ENCODE measurements around the gene NUDT1.
"Not testable (repeated sequence)": the region's sequence is repeated elsewhere in the genome, so short reads cannot be mapped to it uniquely, and the experiment has no call there.

The NUDT1 gene

DNA sequence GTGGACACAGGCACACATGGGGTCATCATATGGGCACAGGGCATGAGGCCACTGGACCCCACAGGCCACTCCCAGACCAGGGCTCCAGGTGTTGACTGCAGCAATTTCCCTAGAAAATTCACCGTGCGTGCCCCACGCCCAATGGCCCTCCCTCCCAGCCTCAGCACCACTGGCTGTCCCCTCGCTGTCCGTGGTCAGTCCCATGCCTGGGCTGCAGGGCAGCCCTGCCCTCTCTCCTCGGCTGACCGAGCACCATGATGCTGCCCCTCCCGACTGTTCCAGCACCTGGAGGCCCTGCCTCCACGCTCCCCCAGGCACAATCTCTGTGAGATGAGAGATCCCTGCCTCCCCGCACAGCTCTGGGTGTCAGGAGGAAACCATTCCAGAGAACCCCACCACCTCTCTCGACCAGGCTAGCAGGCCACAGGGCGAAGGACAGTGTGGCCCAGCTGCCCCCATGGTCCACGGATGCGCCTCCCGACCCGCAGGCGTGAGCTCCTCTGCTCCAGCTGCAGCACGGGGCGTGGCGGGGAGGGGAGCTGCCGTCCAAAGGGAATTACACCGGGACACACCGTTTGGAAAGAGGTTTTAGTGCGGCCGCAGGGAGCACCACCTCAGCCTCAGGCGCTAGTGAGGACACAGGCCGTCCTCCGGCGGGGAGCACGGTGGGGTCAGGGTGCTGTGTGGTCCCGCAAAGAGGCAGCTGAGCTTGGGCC lies 12.6 kb downstream of the NUDT1 start:
- no peak for DNase-seq
- no peak for TF ChIP-seq POLR2A (IDR thresholded peaks at IDR 0.05; ENCODE audit: low read length)
- no peak for TF ChIP-seq GATA1 (IDR thresholded peaks at IDR 0.05; ENCODE audit: low read depth, low read length)

- no peak for DNase-seq
- TF ChIP-seq GATA1 (IDR thresholded peaks at IDR 0.05; ENCODE audit: low read depth, low read length) = no peak
- no peak for TF ChIP-seq POLR2A (IDR thresholded peaks at IDR 0.05; ENCODE audit: low read length)
Observed at GRCh38 chr7:2255145-2256139, 13.4 kb downstream of the NUDT1 start.

DNA sequence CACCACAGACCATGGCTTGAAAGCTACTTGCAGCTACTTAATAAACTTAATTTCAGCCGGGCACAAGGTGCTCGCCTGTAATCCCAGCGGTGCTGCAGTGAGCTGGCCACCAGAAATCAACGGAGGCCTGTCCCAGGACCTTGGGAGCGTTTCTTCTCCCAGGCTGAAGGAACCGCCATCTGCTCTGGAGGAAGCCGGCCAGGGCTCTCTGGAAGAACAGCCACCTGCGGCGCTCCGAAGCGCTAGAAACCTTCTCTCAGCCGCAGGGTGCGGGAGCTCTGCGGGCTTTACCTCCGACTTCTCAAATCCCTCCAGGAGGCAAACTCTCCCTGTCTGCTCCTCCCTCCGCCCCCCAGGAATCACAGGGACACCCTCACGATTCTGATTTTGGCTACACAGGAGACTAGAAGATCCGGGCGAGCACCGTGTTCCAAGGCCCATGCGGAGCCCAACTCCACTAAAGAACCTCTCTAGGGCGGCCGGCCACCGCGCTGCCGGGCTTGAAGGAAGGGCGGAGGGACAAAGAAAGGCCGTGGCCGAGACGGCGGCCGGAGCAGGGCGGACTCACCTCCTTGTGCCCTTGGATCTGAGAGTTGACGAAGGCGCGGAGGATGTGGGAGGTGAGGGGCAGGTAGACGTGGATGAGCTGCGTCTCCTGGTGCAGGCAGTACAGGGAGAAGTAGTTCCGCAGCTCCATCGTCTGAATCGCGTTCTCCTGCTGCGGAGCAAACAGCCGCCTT lies 14.4 kb downstream of the NUDT1 start:
- no peak for DNase-seq
- TF ChIP-seq POLR2A (IDR thresholded peaks at IDR 0.05; ENCODE audit: low read length) = no peak
- TF ChIP-seq GATA1 (IDR thresholded peaks at IDR 0.05; ENCODE audit: low read depth, low read length) = no peak

DNA sequence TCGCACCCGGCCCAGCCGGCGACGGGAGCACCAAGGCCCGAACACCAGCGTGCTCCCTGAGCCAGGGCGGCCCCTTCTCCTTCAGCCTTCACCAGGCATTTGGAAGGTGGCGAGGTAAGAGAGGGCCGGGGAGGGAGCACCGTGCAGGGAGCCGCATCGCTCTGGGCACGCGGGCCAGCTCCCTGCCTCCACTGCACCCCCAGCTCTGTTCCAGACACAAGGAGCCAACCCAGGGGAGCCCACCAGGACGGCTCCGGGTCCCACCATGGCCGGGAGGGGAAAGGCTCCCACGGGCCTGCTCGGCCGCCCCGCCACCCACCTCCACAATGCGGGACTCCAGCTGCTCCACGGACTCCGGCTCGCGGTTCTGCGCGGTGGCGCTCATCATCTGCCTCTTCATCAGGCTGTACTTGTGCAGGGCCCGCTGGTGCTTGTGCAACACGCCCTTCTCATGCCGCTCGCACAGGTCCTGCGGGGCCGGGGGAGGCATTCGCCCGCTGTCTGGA lies 15.1 kb downstream of the NUDT1 start:
- no peak for DNase-seq
- TF ChIP-seq POLR2A (IDR thresholded peaks at IDR 0.05; ENCODE audit: low read length) (no peak), GATA1 (IDR thresholded peaks at IDR 0.05; ENCODE audit: low read depth, low read length) (no peak)

DNA sequence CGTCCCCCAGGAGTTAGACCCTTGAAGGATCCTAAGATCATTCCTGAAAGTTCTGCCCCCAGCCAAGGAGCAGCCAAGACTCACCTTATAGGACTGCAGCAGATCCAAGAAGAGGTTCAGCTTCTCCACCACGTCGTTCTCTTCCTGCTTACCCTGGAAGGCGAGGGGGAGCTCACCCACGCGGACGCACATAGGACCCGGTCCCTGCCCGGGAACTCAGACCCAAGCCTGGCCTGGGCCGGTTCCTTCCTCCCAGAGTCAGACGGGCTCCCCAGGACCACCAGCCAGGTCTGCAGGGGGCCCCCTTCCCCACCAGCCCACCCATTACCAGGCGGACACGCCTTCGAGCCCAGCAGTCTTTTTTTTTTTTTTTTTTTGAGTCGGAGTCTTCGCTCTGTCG lies 15.6 kb downstream of the NUDT1 start:
- no peak for DNase-seq
- TF ChIP-seq POLR2A (IDR thresholded peaks at IDR 0.05; ENCODE audit: low read length) = no peak
- no peak for TF ChIP-seq GATA1 (IDR thresholded peaks at IDR 0.05; ENCODE audit: low read depth, low read length)

DNA sequence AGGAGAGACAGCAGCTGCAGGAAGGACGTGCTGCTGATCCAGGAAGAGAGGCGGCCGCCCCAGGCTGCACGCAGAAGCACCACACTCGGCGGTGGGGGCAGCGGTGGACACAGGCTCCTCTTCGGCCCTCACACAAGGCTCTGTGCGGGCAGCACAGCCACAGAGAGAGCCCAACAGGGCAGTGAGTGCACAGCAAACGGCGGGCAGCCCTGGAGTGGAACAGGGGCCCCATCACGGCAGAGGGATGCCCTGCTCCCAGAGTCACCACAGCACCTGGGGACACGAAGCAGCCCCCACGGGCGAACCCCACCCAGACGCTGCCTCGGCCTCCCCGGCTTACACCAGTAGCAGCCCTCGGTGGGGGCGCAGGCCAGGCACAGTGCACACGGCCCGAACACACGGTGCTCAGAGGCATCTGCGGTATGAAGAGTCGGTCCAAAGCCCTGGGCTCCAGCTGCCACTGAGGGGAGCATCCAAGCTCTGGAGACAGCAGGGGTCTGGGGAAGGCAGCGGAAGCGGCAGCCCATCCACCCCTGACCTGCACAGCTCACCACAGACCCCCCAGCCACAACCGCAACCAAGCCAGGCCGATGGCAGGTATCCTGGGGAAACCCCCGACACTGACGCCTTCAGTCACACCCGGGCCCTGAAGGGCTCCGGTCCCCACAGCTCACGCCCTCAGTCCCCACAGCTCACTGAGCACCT lies 16.8 kb downstream of the NUDT1 start:
- DNase-seq = no peak
- no peak for TF ChIP-seq POLR2A (IDR thresholded peaks at IDR 0.05; ENCODE audit: low read length)
- no peak for TF ChIP-seq GATA1 (IDR thresholded peaks at IDR 0.05; ENCODE audit: low read depth, low read length)

GRCh38 chr7:2259480-2259879 lies 17.5 kb downstream of the NUDT1 start:
- no peak for DNase-seq
- TF ChIP-seq GATA1 (IDR thresholded peaks at IDR 0.05; ENCODE audit: low read depth, low read length) = no peak
- no peak for TF ChIP-seq POLR2A (IDR thresholded peaks at IDR 0.05; ENCODE audit: low read length)

DNA sequence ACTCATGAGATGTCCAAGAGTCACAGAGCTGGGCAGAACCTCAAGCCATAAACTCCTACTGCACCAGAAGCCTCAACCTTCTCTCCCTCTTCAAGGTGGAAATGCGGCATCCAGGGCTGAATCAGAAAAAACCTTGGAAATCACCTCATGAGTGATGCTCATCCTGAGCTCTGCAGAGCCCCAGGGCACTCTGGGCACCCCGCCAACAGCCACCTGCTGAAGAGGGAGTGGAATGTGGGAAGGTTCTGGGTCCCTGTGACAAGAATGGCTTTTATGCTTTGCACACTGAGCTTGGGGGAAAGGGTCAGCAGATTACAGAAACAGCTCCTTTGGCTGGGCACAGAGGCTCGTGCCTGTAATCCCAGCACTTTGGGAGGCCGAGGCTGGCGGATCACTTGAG lies 18.8 kb downstream of the NUDT1 start:
- no peak for TF ChIP-seq GATA1 (IDR thresholded peaks at IDR 0.05; ENCODE audit: low read depth, low read length)
- no peak for TF ChIP-seq POLR2A (IDR thresholded peaks at IDR 0.05; ENCODE audit: low read length)
- DNase-seq = no peak

GRCh38 chr7:2261611-2262010 lies 19.6 kb downstream of the NUDT1 start:
- TF ChIP-seq GATA1 (IDR thresholded peaks at IDR 0.05; ENCODE audit: low read depth, low read length) (no peak), POLR2A (IDR thresholded peaks at IDR 0.05; ENCODE audit: low read length) (no peak)
- DNase-seq = no peak

- TF ChIP-seq GATA1 (IDR thresholded peaks at IDR 0.05; ENCODE audit: low read depth, low read length) (no peak), POLR2A (IDR thresholded peaks at IDR 0.05; ENCODE audit: low read length) (no peak)
- DNase-seq = no peak
Observed at GRCh38 chr7:2263176-2263575, 21.1 kb downstream of the NUDT1 start.

- TF ChIP-seq GATA1 (IDR thresholded peaks at IDR 0.05; ENCODE audit: low read depth, low read length) = no peak
- no peak for TF ChIP-seq POLR2A (IDR thresholded peaks at IDR 0.05; ENCODE audit: low read length)
- no peak for DNase-seq
Observed at GRCh38 chr7:2264158-2264557, 22.1 kb downstream of the NUDT1 start.

- no peak for DNase-seq
- TF ChIP-seq GATA1 (IDR thresholded peaks at IDR 0.05; ENCODE audit: low read depth, low read length) (no peak), POLR2A (IDR thresholded peaks at IDR 0.05; ENCODE audit: low read length) (no peak)
Observed at GRCh38 chr7:2266911-2267310, 24.9 kb downstream of the NUDT1 start.

DNA sequence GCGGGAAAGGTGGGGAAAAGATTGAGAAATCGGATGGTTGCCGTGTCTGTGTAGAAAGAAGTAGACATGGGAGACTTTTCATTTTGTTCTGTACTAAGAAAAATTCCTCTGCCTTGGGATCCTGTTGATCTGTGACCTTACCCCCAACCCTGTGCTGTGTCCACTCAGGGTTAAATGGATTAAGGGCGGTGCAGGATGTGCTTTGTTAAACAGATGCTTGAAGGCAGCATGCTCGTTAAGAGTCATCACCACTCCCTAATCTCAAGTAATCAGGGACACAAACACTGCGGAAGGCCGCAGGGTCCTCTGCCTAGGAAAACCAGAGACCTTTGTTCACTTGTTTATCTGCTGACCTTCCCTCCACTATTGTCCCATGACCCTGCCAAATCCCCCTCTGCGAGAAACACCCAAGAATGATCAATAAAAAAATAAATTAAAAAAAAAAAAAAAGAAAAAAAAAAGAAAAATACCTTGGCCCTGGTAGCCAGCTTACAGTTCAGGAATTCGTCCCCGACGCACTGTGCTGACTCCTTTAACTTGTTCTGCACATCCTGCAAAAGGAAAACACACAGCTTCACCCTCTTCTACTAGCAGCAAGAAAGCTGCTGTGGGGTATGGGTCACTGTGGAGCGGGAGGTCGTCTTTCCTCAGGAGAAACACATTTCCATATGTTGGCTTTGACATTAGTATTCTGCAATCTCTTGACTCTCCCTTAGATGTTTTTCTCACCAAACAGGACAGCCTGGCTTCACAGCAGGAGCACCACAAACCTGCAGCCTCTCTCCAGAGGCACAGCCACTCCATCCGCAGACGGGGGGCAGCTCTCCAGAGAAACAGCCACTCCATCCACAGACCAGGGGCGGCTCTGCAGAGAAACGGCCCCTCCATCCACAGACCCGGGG lies 27.3 kb downstream of the NUDT1 start:
- DNase-seq = not testable (repeated sequence)
